HG03095 (cell line): ENCODE results near the gene GLRA3.
A peak's percentile ranks its signal among the peaks of the same experiment; 100 is the strongest.
"Not testable (repeated sequence)": the region's sequence is repeated elsewhere in the genome, so short reads cannot be mapped to it uniquely, and the experiment has no call there.

Experiments used
- ATAC-seq: cut with Tn5 transposase; IDR thresholded peaks from one replicate; pipeline ENCODE4 v1.9.1; 2021; ENCODE audit warnings: moderate library complexity; ENCODE audit not compliant: unreplicated experiment

The GLRA3 gene

DNA sequence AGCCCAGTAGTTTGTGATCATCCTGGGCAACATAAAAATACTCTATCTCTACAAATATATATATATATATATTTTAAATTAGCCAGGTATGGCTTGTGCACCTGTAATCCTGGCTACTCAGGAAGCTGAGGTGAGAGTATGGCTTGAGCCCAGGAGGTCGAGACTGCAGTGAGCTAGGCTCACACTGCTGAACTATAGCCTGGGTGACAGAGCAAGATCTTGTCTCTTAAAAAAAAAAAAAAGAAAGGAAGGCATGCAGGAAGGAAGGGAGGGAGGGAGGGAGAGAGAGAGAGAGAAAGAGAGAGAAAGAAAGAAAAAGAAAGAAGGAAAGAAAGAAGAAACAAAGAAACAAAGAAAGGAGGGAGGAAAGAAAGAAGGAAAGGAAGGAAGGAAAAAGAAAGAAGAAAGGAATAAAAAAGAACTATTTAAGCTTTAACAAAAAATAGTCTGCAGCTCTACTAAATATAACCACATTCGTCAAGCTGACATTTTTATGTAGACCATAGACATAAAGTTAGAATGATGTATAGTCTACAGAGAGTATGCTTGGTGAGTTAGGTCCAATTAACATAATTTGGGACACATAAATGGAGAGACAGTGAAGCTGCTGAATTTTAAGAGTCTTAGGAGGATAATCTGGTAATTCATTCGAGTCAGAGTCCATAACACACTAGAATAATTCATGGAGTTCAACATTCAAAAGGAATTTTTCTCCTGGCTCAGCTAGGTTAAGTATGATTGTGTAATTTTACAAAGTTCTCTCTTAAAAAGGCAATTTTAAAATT lies 111.9 kb downstream of the GLRA3 start:
- no peak for ATAC-seq

DNA sequence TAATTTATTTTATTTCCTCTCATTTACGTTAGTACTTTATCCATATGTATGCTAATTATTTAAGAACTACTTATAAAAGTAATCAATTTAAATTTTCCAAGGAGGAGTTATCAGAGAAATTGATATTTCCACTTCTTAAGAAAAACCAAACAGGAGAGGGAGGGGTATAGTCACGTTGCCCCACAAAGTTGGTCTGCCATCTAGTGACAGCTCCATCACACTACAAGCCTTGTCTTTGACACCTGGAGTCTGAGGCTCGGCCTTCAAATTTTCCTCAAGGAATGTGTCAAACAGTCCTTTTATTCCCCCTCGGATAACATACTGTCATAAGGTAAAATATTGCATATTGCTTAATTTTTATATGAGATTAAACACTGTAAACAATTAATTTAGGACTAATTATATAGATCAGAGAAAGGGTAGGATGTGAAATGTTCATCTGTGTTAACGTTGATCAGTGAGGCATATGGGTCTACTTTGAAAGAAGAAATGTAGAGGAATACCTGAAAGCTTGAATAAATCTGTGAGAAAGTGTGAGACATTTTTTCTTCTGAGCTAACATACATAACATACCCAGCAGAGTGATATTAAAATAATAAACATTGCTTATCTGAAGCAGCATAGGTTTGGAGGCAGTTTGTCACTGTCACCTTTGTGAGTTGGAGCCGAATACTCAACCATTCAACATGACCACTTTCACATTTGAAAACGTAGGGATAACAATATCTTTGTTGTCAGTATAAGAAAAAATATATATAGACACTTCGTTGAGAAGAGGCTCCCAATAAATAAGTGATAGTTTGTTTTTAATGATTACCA lies 114.4 kb downstream of the GLRA3 start:
- ATAC-seq: peak; percentile 90

DNA sequence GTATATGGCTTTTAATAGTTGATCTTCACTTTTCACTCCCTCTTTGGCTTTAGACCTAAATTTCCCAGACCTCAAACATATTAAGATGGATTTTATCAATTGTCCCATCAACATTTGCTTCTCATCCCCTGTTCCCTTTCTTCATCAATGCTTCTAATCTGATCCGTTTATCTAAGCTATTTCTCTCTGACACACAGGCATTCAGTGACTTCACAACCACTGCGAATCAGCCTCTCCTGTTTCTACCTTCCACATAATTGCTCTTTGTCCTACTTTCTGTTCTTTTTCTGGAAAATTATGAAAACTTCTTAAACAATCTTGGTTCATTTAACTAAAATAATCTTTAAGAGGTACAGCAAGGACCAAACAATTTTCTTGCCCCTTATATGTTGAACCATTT lies 115.2 kb downstream of the GLRA3 start:
- no peak for ATAC-seq

DNA sequence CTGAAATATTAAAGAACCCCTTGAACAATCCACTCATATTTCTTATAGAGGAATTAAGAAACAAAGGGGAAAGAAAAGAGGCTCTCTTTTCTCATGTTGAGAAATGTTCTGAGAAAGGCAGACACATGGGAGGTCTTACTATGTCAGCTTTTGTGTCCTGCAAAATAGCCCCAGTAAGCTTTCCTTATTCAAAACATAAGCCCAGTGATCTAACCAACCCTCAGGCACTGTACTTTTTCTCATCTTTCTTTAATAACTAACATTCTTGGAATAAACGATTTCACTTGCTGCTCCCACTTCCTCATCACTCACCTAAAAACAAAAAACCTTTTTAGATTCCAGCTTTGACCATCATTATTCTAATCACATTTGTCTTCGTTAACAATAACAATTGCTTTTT lies 115.9 kb downstream of the GLRA3 start:
- no peak for ATAC-seq

- ATAC-seq: no peak
Observed at GRCh38 chr4:174709526-174709925, 119.5 kb downstream of the GLRA3 start.

DNA sequence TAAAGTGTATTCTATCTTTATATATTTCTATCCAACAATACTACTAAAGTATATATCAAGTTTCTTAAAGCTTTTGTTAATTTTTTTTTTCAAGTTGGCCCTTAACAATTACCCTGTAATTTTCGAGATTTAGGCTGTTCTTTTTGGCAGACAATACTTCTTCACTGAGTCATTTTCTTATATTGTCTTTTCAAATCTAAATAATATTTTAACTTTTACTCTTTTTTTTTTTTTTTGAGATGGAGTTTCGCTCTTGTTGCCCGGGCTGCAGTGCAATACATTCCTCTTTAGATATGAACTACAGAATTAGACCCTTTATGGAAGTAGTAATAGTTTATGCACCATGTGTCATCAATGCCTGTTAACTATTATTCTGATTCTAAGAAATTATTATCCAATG lies 120.7 kb downstream of the GLRA3 start:
- ATAC-seq: no peak

DNA sequence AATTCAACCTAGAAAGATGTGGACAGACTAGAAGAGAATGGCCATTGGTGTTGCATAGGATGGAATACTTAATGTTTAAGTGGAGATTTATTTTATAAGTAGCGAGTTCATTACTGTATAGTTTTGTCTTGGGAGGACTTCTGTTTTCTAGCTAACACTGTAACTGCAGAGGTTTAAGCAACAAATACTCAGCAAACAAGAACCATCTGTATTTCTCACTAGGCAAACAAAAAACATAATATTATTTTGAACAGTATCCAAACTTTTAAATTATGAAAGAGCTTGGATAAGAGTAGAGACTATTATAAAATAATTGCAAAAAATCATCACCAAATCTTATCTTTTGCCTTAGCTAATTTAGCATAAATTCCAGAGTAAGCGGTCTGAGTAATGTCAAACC lies 121.1 kb downstream of the GLRA3 start:
- ATAC-seq: no peak

- ATAC-seq: peak; percentile 93
Observed at GRCh38 chr4:174707051-174707676, 121.9 kb downstream of the GLRA3 start.

GRCh38 chr4:174702979-174703478 lies 126.0 kb downstream of the GLRA3 start:
- no peak for ATAC-seq

DNA sequence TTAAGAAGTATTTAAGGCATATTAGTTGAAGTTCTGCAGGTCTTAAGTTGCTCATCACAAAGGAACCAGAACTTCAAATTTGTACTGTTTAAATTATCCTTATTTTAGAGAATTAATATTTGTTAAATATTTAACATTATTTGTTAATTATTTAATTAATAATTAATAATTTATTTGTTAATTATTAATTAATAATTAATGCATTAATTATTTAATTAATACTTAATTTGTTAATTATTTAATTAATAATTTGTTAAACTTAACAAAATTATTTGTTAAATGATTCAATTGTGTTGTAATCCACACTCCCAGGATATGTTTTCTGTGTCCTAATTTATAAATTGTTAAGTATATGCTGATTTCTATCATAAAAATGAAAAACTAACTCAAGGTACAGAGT lies 129.4 kb downstream of the GLRA3 start:
- no peak for ATAC-seq

GRCh38 chr4:174697896-174698295 lies 131.2 kb downstream of the GLRA3 start:
- no peak for ATAC-seq

- ATAC-seq: no peak
Observed at GRCh38 chr4:174697202-174697601, 131.8 kb downstream of the GLRA3 start.

DNA sequence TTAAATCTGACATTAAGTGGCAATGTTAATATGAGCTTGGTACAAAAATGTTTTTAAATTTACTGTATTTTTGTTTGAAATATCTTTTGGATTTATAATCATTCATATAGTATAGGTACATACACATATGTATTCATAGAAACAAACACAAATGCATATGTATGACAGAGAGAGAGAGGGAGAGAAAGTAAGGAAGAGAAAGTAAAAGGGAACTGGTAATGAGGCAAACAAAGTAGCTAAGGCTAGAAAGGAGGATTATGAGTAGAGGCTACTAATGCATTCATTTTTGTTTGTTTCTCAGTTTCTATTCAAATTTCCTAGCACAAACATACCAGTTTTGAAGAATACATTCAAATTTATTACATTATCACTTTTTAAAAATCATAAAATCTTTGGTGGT lies 132.4 kb downstream of the GLRA3 start:
- no peak for ATAC-seq

GRCh38 chr4:174691876-174692275 lies 137.2 kb downstream of the GLRA3 start:
- not testable (repeated sequence) for ATAC-seq

DNA sequence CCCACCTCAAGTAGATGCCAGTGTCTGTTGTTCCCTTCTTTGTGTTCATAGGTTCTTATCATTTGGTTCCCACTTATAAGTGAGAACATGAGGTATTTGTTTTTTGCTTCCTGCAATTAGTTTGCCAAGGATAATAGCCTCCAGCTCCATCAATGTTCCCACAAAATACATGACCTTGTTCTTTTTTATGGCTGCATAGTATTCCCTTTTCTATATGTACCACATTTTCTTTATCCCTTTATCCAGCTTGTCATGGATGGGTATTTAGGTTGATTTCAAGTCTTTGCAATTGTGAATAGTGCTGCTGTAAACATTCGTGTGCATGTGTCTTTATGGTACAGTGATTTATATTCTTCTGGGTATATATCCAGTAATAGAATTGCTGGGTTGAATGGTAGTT lies 138.4 kb downstream of the GLRA3 start:
- no peak for ATAC-seq

DNA sequence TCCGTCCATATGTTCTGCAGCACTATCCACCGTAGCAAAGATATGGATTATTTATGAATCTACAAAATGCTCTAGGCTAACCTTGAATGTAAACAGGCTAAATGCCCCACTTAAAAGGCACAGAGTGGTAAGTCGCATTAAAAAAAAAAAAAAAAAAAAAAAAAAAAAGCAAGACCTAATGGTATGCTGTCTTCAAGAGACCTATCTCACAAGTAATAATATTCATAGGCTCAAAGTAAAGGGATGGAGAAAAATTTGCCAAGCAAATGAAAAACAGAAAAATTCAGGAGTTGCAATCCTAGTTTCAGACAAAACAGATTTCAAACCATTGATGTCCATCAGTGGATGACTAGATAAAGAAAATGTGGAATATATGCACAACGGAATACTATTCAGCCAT lies 139.4 kb downstream of the GLRA3 start:
- no peak for ATAC-seq

GRCh38 chr4:174686826-174687225 lies 142.2 kb downstream of the GLRA3 start:
- ATAC-seq: no peak

GRCh38 chr4:174681723-174682300 lies 147.2 kb downstream of the GLRA3 start:
- ATAC-seq: no peak

DNA sequence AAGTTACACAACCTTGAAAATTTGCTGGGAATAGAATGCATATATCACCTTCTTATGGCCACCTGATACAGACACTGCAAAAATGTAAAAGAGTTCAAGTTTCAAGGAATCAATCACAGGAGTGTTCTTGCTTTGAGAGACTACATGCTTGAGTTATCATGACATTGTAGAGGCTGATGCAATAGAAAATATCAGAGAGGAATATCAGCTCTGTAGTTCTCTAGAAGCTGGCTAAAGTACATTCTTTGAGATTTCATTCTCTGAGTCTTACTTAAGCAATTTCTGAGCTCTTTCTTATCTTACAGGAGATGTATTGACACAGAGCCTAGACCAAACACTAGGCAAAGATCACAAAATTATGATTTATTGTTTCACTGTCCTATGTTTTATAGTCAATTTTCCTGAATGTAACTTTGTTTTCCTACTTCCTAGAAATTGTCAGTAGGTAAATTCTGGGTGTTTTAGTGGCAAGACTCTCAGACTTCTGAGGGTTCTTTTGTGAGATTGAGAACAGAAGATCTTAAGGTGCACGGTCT lies 154.7 kb downstream of the GLRA3 start:
- ATAC-seq: no peak

DNA sequence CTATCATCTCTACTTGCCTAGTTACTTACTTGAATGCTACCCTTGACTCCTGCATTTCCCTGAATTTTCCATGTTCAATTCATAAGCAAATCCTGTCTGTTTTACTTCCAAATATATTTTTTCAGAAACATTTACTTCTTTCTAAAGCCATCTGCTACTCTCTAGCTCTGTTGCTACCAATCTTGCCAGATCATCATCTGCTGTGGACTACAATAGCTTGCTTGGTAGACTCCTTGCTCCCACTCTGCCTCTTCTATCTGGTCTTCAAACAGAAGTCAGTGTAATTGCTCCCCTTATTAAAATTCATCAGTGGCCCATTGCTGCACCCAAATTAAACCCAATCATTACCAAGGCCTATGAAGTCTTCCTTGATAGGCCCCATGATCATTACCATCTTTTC lies 155.2 kb downstream of the GLRA3 start:
- ATAC-seq: no peak

DNA sequence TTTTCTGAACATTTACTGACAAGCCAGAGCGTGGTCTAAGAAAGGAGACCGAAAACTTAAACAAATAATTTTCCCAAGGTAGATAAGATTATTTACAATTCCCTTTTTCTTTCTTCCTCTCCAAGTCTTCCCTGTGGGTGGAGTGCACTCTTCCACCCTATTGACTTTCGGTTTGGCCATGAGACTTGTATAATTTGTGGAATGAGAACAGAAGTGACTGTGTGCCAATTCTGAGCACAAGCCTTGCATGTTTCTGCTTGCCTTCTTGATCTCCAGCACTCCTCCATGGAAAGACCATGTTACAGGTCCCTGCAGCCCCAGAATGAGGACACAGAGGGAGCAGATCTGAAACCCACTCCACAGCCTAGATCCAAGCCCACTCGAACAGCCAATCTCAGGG lies 156.8 kb downstream of the GLRA3 start:
- ATAC-seq: no peak
